ENCODE results near the gene HP1BP3. TPM values are rescaled to one million over a fixed set of nuclear protein-coding genes. Genes with fewer than 3 reads are reported as not detected.

HP1BP3 gene
- total RNA-seq, 4 donors from 2014 or later = 222 to 491 (median 311) TPM

GRCh38 chr1:20701847-20702246 lies 85.3 kb downstream of the HP1BP3 start:
- no peak for DNase-seq (ENCODE audit: low spot score in 2 of 2)
- Histone ChIP-seq H3K27me3 (no peaks in the 10 kb centered on the region), H3K4me1 (peaks cover 0 to 6% (median 2%) of the 10 kb centered on the region in 4 donors), H3K4me3 (no peak overlapping the region), H3K27ac (no peak overlapping the region), H3K36me3 (no peaks in the 10 kb centered on the region), H3K9me3 (no peaks in the 10 kb centered on the region)
- no peak for TF ChIP-seq CTCF (IDR thresholded peaks at IDR 0.05)
- TF ChIP-seq EP300 (IDR thresholded peaks at IDR 0.05) = no peak
- TF ChIP-seq POLR2A (IDR thresholded peaks at IDR 0.05) = no peak
- WGBS, 2 donors = 67 to 74% methylated on average over 5 of the region's 5 CpGs

- 83% methylated on average over 9 of the region's 9 CpGs for WGBS, 2 donors
- Histone ChIP-seq H3K27me3 (no peaks in the 10 kb centered on the region), H3K4me1 (peaks cover 0 to 10% (median 2%) of the 10 kb centered on the region in 4 donors), H3K4me3 (no peak overlapping the region), H3K27ac (no peak overlapping the region), H3K36me3 (no peaks in the 10 kb centered on the region), H3K9me3 (no peaks in the 10 kb centered on the region)
- no peak for TF ChIP-seq EP300 (IDR thresholded peaks at IDR 0.05)
- no peak for TF ChIP-seq POLR2A (IDR thresholded peaks at IDR 0.05)
- no peak for TF ChIP-seq CTCF (IDR thresholded peaks at IDR 0.05)
- DNase-seq (ENCODE audit: low spot score in 2 of 2) = no peak
Observed at GRCh38 chr1:20701446-20701845, 85.7 kb downstream of the HP1BP3 start.

GRCh38 chr1:20700636-20701215 lies 86.4 kb downstream of the HP1BP3 start:
- Histone ChIP-seq H3K9me3 (no peaks in the 10 kb centered on the region), H3K27me3 (no peaks in the 10 kb centered on the region), H3K4me1 (peaks cover 0 to 12% (median 4%) of the 10 kb centered on the region in 4 donors), H3K4me3 (no peak overlapping the region), H3K36me3 (no peaks in the 10 kb centered on the region), H3K27ac (no peak overlapping the region)
- TF ChIP-seq CTCF (IDR thresholded peaks at IDR 0.05) = no peak
- no peak for TF ChIP-seq EP300 (IDR thresholded peaks at IDR 0.05)
- TF ChIP-seq POLR2A (IDR thresholded peaks at IDR 0.05) = no peak
- DNase-seq (ENCODE audit: low spot score in 2 of 2) = no peak
- WGBS, 2 donors = 79 to 91% methylated on average over 17 of the region's 17 CpGs

- no peak overlapping the region for H3K27ac ChIP-seq
- H3K4me3 ChIP-seq = no peak overlapping the region
- peaks cover 0 to 12% (median 4%) of the 10 kb centered on the region in 4 donors for H3K4me1 ChIP-seq
- H3K36me3 ChIP-seq = no peaks in the 10 kb centered on the region
- 85 to 89% methylated on average over 9 of the region's 9 CpGs for WGBS, 2 donors
- no peak for DNase-seq (ENCODE audit: low spot score in 2 of 2)
- no peaks in the 10 kb centered on the region for H3K9me3 ChIP-seq
- no peaks in the 10 kb centered on the region for H3K27me3 ChIP-seq
- TF ChIP-seq CTCF (IDR thresholded peaks at IDR 0.05) = no peak
- no peak for TF ChIP-seq EP300 (IDR thresholded peaks at IDR 0.05)
- TF ChIP-seq POLR2A (IDR thresholded peaks at IDR 0.05) = no peak
Observed at GRCh38 chr1:20699558-20699957, 87.5 kb downstream of the HP1BP3 start.

- WGBS, 2 donors = 80 to 84% methylated on average over 18 of the region's 18 CpGs
- H3K27ac ChIP-seq = no peak overlapping the region
Observed at GRCh38 chr1:20698195-20698910, 88.8 kb downstream of the HP1BP3 start.

More at GRCh38 chr1:20698195-20698910, 88.8 kb downstream of the HP1BP3 start:
- no peaks in the 10 kb centered on the region for H3K9me3 ChIP-seq
- DNase-seq (ENCODE audit: low spot score in 2 of 2) = no peak
- no peak overlapping the region for H3K4me3 ChIP-seq
- TF ChIP-seq CTCF (IDR thresholded peaks at IDR 0.05) (no peak), POLR2A (IDR thresholded peaks at IDR 0.05) (no peak), EP300 (IDR thresholded peaks at IDR 0.05) (no peak)
- H3K4me1 ChIP-seq = peaks cover 0 to 12% (median 4%) of the 10 kb centered on the region in 4 donors
- H3K27me3 ChIP-seq = no peaks in the 10 kb centered on the region
- no peaks in the 10 kb centered on the region for H3K36me3 ChIP-seq
